SK-N-DZ (cell line): Measurements from ENCODE around the gene COLGALT1.

ENCODE experiments used
- DNase-seq: peaks from one replicate; pipeline ENCODE4 v3.0.0-alpha.2; 2015; ENCODE audit warnings: low spot score

Gene COLGALT1

DNA sequence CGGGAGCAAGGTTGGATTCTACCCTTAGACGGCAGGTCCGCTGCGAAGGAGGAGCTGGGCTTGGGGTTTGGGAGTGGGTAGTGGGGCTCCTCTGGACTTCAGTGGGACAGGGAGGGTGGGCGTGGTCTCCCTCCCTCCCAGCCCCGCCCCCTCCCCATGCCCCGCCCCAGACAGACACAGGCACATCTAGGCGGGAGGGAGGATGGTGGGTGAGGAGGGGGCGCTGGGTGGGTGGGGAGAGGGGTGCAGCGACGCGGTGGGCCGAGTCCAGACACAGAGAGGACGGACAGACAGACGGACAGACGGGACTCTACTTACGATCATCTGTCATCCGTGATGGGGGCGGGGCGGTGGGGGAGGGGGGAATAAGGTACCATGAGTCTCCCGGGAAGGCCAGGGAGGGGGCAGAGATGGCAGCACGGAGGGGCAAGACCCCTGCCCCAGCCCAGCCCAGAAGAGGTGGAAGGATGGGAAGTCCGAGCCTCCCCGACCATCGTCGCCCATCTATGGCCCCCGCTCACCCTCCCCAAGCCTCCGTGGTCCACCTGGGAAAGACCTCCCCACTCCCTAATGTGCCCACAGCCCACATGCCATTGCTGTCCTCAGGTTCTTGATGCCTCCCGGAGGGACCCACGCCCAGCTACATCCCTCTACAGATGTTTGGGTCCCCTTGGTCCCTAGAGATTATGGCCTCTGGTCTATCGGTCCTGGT, 67.9 kb downstream of the COLGALT1 start:
- no peak for DNase-seq

DNA sequence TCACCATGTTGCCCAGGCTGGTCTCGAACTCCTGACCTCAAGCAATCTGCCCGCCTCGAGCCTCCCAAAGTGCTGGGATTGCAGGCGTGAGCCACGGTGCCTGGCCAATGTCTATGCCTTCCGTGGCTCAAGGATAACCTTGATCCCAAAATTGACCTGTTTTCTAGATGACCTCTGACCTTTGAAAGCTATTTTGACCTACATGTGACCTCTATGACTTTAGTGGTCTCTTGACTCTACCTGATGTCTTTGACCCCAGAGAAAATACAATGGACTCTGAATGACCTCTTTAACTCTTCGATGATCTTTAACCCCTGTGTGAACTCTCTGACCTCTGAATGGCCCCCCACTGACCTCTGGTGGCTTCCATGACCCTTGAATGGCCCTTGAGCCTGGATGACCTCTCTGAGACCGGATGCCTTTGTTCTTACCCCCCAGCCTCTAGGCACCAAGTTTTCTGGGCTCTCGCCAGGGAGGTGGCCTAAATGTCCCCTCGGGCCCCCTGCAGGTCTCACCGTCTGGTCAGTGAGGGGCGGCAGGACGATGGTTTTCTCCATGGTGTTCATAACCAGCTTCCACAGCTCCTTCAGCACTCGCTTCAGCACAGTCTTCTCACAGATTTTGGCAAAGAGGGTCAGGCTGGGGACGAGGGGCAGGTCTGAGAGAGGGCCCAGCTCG, 69.0 kb downstream of the COLGALT1 start:
- no peak for DNase-seq

DNA sequence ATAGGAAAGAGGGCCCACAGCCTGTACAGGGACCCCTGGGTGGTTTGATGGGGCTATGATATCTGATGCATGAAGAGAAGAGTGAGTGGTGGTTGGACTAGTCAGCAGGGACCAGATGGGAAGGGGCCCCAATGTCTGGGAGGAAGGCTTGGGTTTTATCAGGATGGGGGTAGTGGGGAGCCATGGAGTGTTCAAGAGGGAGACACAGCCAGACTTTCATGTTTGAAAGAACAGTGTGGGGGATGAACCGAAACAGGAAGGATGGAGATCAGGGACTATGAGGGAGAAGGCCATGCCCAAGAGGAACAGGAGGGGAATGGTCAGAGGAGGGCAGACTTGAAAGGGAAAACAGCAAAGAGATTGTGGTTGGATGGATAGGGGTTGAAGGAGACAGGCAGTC, 69.6 kb downstream of the COLGALT1 start:
- no peak for DNase-seq

DNA sequence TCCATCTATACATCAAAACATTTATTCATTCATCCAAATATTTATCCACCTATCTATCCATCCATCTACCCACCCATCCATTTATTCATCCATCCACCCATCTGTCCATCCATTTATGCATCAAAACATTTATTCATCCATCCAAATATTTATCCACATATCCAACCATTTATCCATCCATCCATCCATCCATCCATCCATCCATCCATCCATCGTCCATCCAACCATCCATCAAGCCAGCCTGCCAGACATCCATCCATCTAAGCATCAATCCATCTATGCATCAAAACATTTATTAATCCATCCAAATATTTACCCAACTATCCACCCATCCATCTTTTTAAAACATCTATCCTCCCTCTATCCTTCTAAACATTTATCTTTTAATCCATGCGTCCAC, 70.5 kb downstream of the COLGALT1 start:
- DNase-seq = no peak

DNA sequence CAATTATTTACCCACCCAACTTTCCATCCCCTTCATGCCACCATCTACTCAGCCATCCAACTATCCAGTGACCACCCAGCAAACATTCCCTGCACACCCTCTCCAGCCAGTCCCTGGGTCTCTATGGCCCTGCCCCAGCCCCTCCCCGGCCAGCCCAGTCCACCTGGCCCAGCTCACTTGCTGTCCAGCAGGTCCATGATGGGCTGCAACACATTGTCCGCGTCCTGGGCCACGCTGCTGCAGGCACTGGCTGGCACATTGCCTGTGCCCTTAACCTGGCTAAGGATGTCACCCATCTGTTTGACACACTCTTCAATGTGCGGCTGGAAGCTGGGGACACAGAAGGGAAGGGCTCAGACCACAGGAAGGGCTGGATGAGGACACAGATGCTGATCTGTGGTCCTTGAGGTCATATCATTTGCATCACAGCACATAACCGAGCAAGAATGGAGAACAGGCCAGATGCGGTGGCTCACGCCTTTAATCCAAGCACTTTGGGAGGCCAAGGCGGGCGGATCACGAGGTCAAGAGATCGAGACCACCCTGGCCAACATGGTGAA, 71.1 kb downstream of the COLGALT1 start:
- DNase-seq = no peak

DNA sequence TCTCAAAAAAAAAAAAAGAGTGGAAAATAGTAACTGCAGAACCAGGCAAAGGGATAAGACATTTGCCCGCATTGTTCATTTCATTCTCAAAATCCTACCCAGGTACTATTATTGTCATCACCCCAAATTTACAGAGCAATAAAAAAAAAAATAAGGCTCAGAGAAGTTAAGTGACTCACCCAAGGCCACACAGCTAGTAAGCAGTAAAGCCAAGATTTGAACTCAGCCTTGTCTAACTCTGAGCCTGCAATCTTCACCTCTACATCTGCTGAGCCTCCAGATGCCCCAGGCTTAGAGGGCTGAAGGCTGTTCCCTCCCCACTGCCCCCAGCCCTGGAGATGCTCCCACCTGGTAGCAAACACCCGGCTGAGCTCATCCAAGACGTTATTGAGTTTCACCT, 71.7 kb downstream of the COLGALT1 start:
- DNase-seq = no peak

DNA sequence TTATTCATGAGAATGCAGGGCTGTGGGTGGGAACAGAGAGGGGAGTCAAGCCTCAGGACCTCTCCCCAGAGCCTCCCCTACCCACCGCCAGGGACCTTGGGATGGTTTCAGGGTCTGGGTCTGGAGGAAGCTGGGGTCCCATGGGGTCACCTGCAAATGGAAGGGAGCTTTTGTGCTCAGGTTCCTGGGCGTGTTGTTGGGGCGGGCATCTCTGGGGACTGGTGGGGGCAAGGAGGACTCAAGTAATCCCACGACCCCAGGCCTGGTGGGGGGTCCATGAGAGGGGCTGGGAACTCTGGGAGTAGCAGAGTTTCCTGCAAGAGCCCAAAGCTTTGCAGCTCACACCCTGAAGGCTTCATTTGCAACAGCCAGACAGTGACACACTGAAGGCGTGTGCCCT, 72.5 kb downstream of the COLGALT1 start:
- DNase-seq = no peak

DNA sequence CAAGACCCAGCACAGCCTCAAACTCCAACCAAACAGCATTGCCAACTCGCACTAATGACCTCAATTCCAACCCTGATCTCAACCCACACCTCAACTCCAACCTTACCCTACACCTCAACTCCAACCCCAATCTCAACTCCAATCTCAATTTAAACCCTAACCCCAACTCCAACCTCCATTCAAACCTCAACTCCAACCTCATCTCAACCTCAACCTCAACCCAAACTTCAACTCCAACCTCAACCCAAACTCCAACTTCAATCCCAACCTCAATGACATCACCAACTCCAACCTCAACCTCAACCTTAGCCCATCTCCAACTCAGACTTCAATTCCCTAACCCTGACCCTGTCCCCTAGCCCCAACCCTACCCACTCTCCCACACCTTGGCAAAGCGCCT, 74.3 kb downstream of the COLGALT1 start:
- DNase-seq = no peak

DNA sequence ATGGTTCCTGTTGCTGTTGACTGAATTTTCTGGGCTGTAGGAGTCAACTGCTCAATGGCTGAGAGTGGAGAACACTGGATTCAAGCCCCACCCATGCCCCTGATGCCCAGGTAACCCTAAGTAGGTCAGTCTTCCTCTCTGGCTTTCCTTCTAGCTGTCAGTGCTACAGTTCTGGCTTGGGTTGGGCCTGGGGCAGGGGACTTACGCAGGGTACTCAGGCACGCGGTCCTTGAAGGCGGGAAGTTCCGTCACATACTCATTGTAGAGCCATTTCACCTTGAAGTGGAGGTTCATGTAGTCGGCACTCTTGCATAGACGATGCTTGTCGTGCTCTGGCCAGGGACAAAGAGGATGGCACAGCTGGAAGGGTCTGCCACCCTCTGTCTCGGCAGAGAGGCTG, 77.1 kb downstream of the COLGALT1 start:
- no peak for DNase-seq
